GM19035 (cell line): ENCODE data around the gene ABCA12.

Experiments used
- ATAC-seq: cut with Tn5 transposase; IDR thresholded peaks from one replicate; pipeline ENCODE4 v1.9.1; 2021; ENCODE audit not compliant: unreplicated experiment

ABCA12 gene

GRCh38 chr2:215120401-215120800 is 18.0 kb downstream of the ABCA12 start:
- ATAC-seq: no peak

GRCh38 chr2:215119847-215120246 is 18.6 kb downstream of the ABCA12 start:
- ATAC-seq: no peak

GRCh38 chr2:215110918-215111317 is 27.5 kb downstream of the ABCA12 start:
- no peak for ATAC-seq

- ATAC-seq: no peak
Measured at GRCh38 chr2:215107216-215108056, 31.0 kb downstream of the ABCA12 start.

- ATAC-seq: no peak
Measured at GRCh38 chr2:215105607-215106354, 32.6 kb downstream of the ABCA12 start.

GRCh38 chr2:215104226-215104625 is 34.2 kb downstream of the ABCA12 start:
- no peak for ATAC-seq

GRCh38 chr2:215098875-215099274 is 39.6 kb downstream of the ABCA12 start:
- no peak for ATAC-seq

GRCh38 chr2:215084080-215084479 is 54.3 kb downstream of the ABCA12 start:
- no peak for ATAC-seq

- no peak for ATAC-seq
Measured at GRCh38 chr2:215083146-215083545, 55.3 kb downstream of the ABCA12 start.

GRCh38 chr2:215082446-215082845 is 56.0 kb downstream of the ABCA12 start:
- no peak for ATAC-seq

- no peak for ATAC-seq
Measured at GRCh38 chr2:215080545-215080944, 57.9 kb downstream of the ABCA12 start.

GRCh38 chr2:215071676-215072075 is 66.8 kb downstream of the ABCA12 start:
- no peak for ATAC-seq

GRCh38 chr2:215068399-215068798 is 70.0 kb downstream of the ABCA12 start:
- ATAC-seq: no peak

- no peak for ATAC-seq
Measured at GRCh38 chr2:215066124-215066523, 72.3 kb downstream of the ABCA12 start.

GRCh38 chr2:215063526-215063925 is 74.9 kb downstream of the ABCA12 start:
- no peak for ATAC-seq

GRCh38 chr2:215060861-215061536 is 77.4 kb downstream of the ABCA12 start:
- ATAC-seq: no peak

GRCh38 chr2:215059724-215060123 is 78.7 kb downstream of the ABCA12 start:
- ATAC-seq: no peak

- ATAC-seq: no peak
Measured at GRCh38 chr2:215055891-215056290, 82.5 kb downstream of the ABCA12 start.

GRCh38 chr2:215052810-215053209 is 85.6 kb downstream of the ABCA12 start:
- no peak for ATAC-seq

GRCh38 chr2:215052404-215052803 is 86.0 kb downstream of the ABCA12 start:
- ATAC-seq: no peak

- no peak for ATAC-seq
Measured at GRCh38 chr2:215049341-215049740, 89.1 kb downstream of the ABCA12 start.

- ATAC-seq: no peak
Measured at GRCh38 chr2:215038421-215038820, 100.0 kb downstream of the ABCA12 start.
